Loucy (cell line): Measurements from ENCODE around the gene RNU11.
"Not testable (repeated sequence)": the region's sequence is repeated elsewhere in the genome, so short reads cannot be mapped to it uniquely, and the experiment has no call there.

Experiments used
- H2AFZ ChIP-seq: fragments of 200-600 bp; sonication (generic); 2 replicates; pipeline ENCODE4 v1.6.0; 2016; ENCODE audit warnings: antibody characterized with exemption, mild to moderate bottlenecking, low read length, moderate library complexity
- H3F3A ChIP-seq: fragments of 200-600 bp; 2 replicates; pipeline ENCODE4 v1.6.0; 2016; ENCODE audit warnings: antibody characterized with exemption, low read depth, mild to moderate bottlenecking
- H3K27me3 ChIP-seq: fragments of 200-600 bp; sonication (generic); 2 replicates; pipeline ENCODE4 v1.6.1; 2014; ENCODE audit warnings: low read length, mild to moderate bottlenecking; ENCODE audit not compliant: insufficient read depth, poor library complexity, severe bottlenecking
- H3K36me3 ChIP-seq: fragments of 200-600 bp; sonication (generic); 2 replicates; pipeline ENCODE4 v1.6.1; 2016; ENCODE audit warnings: low read length; ENCODE audit not compliant: insufficient read depth
- H3K4me1 ChIP-seq: fragments of 200-600 bp; sonication (generic); 2 replicates; pipeline ENCODE4 v1.5.1; 2014; ENCODE audit warnings: low read length, mild to moderate bottlenecking; ENCODE audit not compliant: insufficient read depth, poor library complexity, severe bottlenecking
- H3K4me2 ChIP-seq: fragments of 200-600 bp; sonication (generic); 2 replicates; pipeline ENCODE4 v1.6.0; 2014; ENCODE audit warnings: antibody characterized with exemption, low read length, low read depth, mild to moderate bottlenecking; ENCODE audit not compliant: poor library complexity, severe bottlenecking
- H3K4me3 ChIP-seq: fragments of 200-600 bp; sonication (generic); 2 replicates; pipeline ENCODE4 v1.5.1; 2014; ENCODE audit warnings: low read length, mild to moderate bottlenecking, mixed read lengths; ENCODE audit not compliant: poor library complexity, severe bottlenecking
- H3K79me2 ChIP-seq: fragments of 200-600 bp; sonication (generic); 2 replicates; pipeline ENCODE4 v1.6.1; 2014; ENCODE audit warnings: low read length; ENCODE audit not compliant: insufficient read depth
- H3K9ac ChIP-seq: fragments of 200-600 bp; sonication (generic); 2 replicates; pipeline ENCODE4 v1.6.0; 2014; ENCODE audit warnings: mild to moderate bottlenecking, low read depth, low read length, moderate library complexity; ENCODE audit not compliant: poor library complexity, severe bottlenecking
- H3K9me2 ChIP-seq: fragments of 200-600 bp; sonication (generic); replicated peaks from 2 replicates; pipeline ENCODE4 v1.6.1; 2016; ENCODE audit warnings: low read depth, low read length, mixed read lengths
- H3K9me3 ChIP-seq: fragments of 200-600 bp; sonication (generic); 2 replicates; pipeline ENCODE4 v1.6.1; 2014; ENCODE audit warnings: mild to moderate bottlenecking, antibody characterized with exemption, low read length, low read depth; ENCODE audit not compliant: insufficient read depth
- H4K20me1 ChIP-seq: fragments of 200-600 bp; sonication (generic); 2 replicates; pipeline ENCODE4 v1.6.0; 2014; ENCODE audit warnings: antibody characterized with exemption, low read length, mild to moderate bottlenecking; ENCODE audit not compliant: insufficient read depth, poor library complexity, severe bottlenecking
- CTCF ChIP-seq: fragments of 200-600 bp; sonication (generic); conservative IDR thresholded peaks from 2 replicates; pipeline ENCODE4 v1.5.1; 2014; ENCODE audit warnings: mild to moderate bottlenecking, antibody characterized with exemption, low read length
- EZH2phosphoT487 ChIP-seq: fragments of 200-600 bp; IDR thresholded peaks from 2 replicates; pipeline ENCODE4 v1.6.1; 2018; ENCODE audit warnings: antibody characterized with exemption, mild to moderate bottlenecking, moderate library complexity, borderline replicate concordance

RNU11 gene

GRCh38 chr1:28644494-28644893, 3.9 kb upstream of the RNU11 start:
- 0 out of 2 replicates have a peak, but pooled peaks cover 10% of the 10 kb centered on the region for H3K79me2 ChIP-seq
- no peaks in the 10 kb centered on the region for H3K36me3 ChIP-seq
- H3K27me3 ChIP-seq: no peaks in the 10 kb centered on the region
- H3K4me2 ChIP-seq: peak overlapping the region; percentile 83
- H2AFZ ChIP-seq: no peak overlapping the region
- H3K4me3 ChIP-seq: peak overlapping the region; percentile 88
- H3K9me3 ChIP-seq: no peaks in the 10 kb centered on the region
- peaks cover 4% of the 10 kb centered on the region for H4K20me1 ChIP-seq
- H3K9ac ChIP-seq: peak overlapping the region; percentile 86
- peaks cover 11% of the 10 kb centered on the region; the same call in 1 of the 2 replicates for H3F3A ChIP-seq
- H3K4me1 ChIP-seq: peaks cover 30% of the 10 kb centered on the region
- no peaks in the 10 kb centered on the region for H3K9me2 ChIP-seq
- no peak for TF ChIP-seq EZH2phosphoT487

- H3K4me1 ChIP-seq: peaks cover 30% of the 10 kb centered on the region
- not testable (repeated sequence) for H2AFZ ChIP-seq, H3K9me2 ChIP-seq, H3K4me2 ChIP-seq, H3K4me3 ChIP-seq, H4K20me1 ChIP-seq, H3K36me3 ChIP-seq, H3K27me3 ChIP-seq, H3K9me3 ChIP-seq, H3K9ac ChIP-seq
- H3K79me2 ChIP-seq: 0 out of 2 replicates have a peak, but pooled peaks cover 10% of the 10 kb centered on the region
- H3F3A ChIP-seq: peaks cover 12% of the 10 kb centered on the region; the same call in 1 of the 2 replicates
These were observed 3.0 kb upstream of the RNU11 start for GRCh38 chr1:28645406-28645805.

- Histone ChIP-seq H3K4me2 (no peak overlapping the region), H3K27me3 (no peaks in the 10 kb centered on the region), H3K9ac (no peak overlapping the region), H3K9me2 (no peaks in the 10 kb centered on the region), H3F3A (peaks cover 14% of the 10 kb centered on the region; the same call in 1 of the 2 replicates), H3K4me3 (no peak overlapping the region), H3K79me2 (0 out of 2 replicates have a peak, but pooled peaks cover 10% of the 10 kb centered on the region), H3K9me3 (no peaks in the 10 kb centered on the region), H2AFZ (no peak overlapping the region), H3K4me1 (peaks cover 25% of the 10 kb centered on the region), H4K20me1 (peaks cover 4% of the 10 kb centered on the region), H3K36me3 (no peaks in the 10 kb centered on the region)
- TF ChIP-seq CTCF (no peak), EZH2phosphoT487 (no peak)
These were observed 2.4 kb upstream of the RNU11 start for GRCh38 chr1:28646040-28646439.

- H3F3A ChIP-seq: peaks cover 14% of the 10 kb centered on the region; the same call in 1 of the 2 replicates
- H3K27me3 ChIP-seq: no peaks in the 10 kb centered on the region
- H3K4me2 ChIP-seq: peak overlapping the region; percentile 68
- peak overlapping the region; percentile 75 for H3K9ac ChIP-seq
- no peaks in the 10 kb centered on the region for H3K79me2 ChIP-seq
- H3K4me1 ChIP-seq: peaks cover 15% of the 10 kb centered on the region
- peak overlapping the region; percentile 81 for H2AFZ ChIP-seq
- TF ChIP-seq CTCF (no peak), EZH2phosphoT487 (no peak)
- H3K9me3 ChIP-seq: no peaks in the 10 kb centered on the region
- H3K36me3 ChIP-seq: no peaks in the 10 kb centered on the region
- peak overlapping the region; percentile 72 for H3K4me3 ChIP-seq
- no peaks in the 10 kb centered on the region for H3K9me2 ChIP-seq
- H4K20me1 ChIP-seq: no peaks in the 10 kb centered on the region
These were observed 359 bp upstream of the RNU11 start for GRCh38 chr1:28648008-28648473.

GRCh38 chr1:28653063-28653462, 4.7 kb downstream of the RNU11 start:
- not testable (repeated sequence) for H3K4me3 ChIP-seq

More at GRCh38 chr1:28653063-28653462, 4.7 kb downstream of the RNU11 start:
- H3K9me2 ChIP-seq, H3K36me3 ChIP-seq, H3F3A ChIP-seq, H4K20me1 ChIP-seq, H3K79me2 ChIP-seq, H3K9me3 ChIP-seq, H2AFZ ChIP-seq, H3K9ac ChIP-seq, H3K27me3 ChIP-seq, H3K4me2 ChIP-seq, H3K4me1 ChIP-seq: not testable (repeated sequence)
